ENCODE measurements around the gene ATG101.

Gene ATG101

DNA sequence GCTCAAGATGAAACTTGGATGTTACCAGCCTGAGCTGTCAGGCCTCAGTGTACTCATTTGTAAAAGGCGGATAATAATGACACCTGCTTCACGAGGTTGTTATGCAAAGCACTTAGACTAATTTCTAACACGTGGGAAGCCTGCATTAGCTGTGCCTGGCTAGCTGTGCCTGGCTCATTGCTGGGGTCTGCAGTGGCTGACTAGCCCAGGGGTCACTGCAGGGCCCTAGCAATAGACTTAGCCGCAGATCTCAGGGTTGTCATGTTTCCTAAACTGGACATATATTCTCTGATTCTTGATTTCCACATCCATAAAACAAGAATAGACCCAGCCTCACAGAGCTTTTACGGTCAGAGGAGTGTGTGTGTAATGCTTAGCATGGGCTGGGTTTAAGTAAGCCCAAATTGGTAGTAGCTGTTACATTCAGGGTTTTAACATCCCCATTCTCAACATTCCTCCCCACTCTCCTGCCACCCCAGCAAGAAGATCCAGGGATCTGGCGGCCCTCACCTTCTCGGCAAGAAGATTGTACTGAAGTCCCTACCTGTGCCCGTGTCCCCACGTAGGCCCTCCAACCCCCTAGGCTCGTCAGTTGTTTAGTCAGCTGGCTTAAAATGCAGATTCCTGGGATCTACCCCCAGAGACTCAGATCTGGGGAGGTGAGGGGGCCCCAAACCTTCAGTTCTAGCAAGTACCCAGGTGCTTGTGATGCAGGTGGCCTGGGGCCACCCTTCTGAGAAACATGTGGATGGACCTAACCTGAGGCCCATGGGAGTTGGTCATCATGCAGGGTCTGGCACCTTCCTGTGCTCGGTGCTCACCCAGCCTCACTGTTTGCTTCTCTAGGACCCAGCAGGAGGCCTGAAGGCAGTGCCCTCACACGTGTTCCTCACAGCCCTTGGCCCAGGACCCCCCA is 9.9 kb upstream of the ATG101 start:
- no peak for DNase-seq
- no peaks in the 10 kb centered on the region for H3K9me3 Mint-ChIP-seq
- no peaks in the 10 kb centered on the region for H3K27me3 Mint-ChIP-seq
- no peaks in the 10 kb centered on the region for H3K4me1 Mint-ChIP-seq (ENCODE audit: low read depth)
- no peak overlapping the region for H3K4me3 Mint-ChIP-seq
- peaks cover 48% of the 10 kb centered on the region for H3K36me3 Mint-ChIP-seq (ENCODE audit: low read depth)
- H3K27ac Mint-ChIP-seq, result no peak overlapping the region

DNA sequence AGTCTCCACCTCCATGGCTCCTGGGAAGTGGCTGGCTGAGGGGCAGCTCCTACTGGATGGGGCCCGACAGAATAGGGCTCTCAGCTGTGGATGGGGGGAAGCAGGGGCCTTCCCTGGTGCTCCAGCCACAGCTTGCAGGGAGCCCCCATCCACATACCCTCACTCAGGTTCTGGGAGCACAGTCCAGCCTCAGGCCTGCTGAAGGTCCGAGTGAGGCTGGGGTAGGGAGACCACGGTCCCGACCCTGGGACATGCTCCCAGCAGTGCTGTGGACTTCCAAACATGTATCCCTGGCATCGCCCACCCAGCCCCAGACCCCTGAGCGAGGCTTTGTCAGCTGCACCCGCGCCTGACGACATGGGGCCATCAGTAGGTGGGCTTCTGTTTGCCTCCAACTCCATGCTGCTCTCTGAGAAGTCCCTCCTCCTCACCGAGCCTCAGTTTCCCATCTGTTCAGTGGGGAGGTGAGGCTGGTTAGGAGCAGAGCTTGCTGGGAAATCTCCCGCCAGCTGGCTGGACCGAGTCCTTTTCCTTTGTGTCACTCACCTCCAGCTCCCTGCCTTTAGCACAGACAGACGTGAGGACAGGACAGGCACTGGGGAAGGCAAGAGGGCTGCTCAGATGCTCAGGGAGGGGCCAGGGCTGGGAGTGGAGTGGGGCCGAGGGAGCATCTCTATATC is 9.1 kb upstream of the ATG101 start:
- DNase-seq, result no peak
- Mint-ChIP-seq H3K4me1 (ENCODE audit: low read depth) (no peaks in the 10 kb centered on the region), H3K9me3 (no peaks in the 10 kb centered on the region), H3K27me3 (no peaks in the 10 kb centered on the region), H3K4me3 (no peak overlapping the region), H3K27ac (no peak overlapping the region), H3K36me3 (ENCODE audit: low read depth) (peaks cover 40% of the 10 kb centered on the region)

DNA sequence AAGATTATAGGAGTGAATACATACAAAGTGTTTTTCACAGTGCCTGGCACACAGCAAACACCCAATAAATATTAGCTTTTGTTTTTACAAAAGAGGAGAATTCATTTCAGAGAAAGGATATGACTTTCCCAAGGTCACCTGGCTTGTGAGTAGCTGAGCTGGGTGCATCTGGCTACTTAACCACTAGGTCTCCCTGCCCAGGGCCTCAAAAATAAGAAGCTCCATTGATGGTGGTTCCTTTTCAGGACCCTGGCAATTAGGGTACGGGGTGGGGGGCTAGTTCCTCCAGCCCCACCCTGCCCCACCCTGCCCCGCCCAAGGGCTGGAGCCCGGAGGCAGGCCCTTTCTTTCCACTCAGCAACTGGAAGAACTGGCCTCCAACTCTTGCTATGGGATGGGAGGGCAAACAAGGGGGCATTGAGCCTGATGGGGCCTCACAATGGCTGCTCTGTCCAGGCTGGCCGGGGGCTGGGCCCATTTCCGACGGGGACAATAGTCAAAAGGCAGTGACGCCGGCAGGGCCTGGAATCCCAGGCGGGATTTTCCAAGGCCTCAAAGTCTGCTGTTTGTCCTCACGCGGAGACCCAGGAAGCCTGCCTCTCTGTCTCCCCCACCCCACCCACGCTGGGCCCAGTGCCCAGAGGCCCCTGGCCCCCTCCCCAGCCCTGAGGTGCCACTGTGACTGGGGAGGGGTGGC is 8.2 kb upstream of the ATG101 start:
- DNase-seq, result no peak
- no peak overlapping the region for H3K27ac Mint-ChIP-seq
- no peak overlapping the region for H3K4me3 Mint-ChIP-seq
- no peaks in the 10 kb centered on the region for H3K27me3 Mint-ChIP-seq
- peaks cover 5% of the 10 kb centered on the region for H3K4me1 Mint-ChIP-seq (ENCODE audit: low read depth)
- peaks cover 32% of the 10 kb centered on the region for H3K36me3 Mint-ChIP-seq (ENCODE audit: low read depth)
- H3K9me3 Mint-ChIP-seq, result no peaks in the 10 kb centered on the region

DNA sequence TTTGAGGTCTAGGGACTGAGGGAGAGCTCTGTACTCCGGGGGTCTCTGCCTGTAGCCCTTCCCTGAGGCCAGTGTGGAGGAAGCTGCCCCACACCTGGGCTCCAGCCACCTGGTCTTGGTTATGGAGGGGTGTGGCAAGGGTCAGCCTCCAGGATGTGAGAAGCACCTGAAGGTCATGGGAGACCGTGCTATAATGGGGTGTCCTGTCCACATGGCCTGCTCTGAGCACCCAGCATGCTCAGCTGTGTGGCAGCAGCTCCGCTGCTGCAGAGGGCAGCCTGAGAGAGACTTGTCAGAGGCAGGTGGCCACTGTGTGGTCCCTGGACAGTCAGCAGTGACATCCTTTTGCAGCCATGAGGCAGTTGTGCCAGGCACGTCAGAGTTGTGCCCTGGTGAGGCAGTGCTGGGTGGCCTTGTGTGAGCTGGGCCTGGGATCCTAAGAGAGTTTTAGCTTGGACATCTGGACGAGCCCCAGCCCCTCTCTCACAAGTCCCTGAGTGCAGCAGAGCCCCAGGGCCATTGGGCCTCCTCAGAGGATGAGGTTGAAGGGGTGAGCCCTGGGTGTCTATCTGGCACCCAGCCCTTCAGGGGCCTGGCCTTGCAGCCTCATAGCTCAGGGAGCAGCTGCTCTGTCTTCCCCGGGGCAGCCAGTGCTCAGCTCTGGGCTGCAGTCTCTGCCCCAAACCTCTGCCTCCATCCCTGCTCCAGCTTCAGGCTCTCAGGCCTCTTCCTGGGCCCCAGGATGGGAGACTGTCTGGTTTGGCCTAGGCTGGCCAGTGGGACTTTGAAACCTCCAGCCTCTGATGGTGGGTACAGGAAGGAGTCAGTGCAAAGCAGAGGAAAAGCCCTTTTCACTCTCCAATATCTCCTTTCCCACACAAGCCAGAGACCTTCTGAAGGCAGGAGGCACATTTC is 7.4 kb upstream of the ATG101 start:
- no peak for DNase-seq
- Mint-ChIP-seq H3K27me3 (no peaks in the 10 kb centered on the region), H3K27ac (no peak overlapping the region), H3K4me3 (no peak overlapping the region), H3K4me1 (ENCODE audit: low read depth) (peaks cover 5% of the 10 kb centered on the region), H3K9me3 (no peaks in the 10 kb centered on the region), H3K36me3 (ENCODE audit: low read depth) (peaks cover 24% of the 10 kb centered on the region)

DNA sequence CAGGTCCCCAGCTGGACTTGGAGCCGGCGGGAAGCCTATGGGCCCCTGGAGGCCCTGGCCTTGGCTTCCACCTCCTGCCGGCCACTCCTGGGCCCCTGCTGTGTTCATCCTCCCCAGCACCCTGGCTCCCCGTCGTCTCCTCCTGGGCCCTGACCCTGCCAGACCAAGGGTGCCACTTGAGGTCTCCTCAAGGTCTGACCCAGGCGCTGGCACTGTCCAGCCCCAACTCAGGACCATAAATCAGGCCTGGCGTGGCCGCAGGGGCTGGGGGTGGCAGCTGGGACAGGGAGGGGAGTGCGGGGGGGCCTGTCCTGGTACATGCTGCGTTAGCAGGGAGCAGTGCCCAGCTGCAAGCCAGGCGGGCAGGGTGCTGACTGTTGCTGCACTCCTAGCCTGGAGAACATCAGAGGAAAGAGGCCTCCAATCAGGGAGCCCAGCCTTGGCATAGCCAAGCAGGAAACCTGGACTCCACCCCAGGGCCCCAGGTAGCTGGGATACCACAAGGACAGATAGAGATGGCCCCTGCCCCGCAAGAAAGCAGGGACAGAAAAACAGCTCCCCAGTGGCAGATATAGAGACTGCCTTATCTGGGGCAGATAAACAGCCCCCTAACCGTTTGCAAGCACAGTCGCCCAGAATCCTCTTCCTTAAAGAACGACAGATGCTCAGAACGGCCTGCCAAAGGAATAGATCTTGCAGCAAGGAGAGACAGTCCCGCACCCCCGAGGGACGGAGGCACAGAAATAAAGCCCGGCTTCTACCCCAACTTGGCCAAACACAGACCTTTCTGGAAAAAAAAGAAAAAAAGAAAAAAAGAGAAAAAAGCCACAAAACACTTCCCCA is 6.5 kb upstream of the ATG101 start:
- H3K27ac Mint-ChIP-seq, result no peak overlapping the region
- peaks cover 16% of the 10 kb centered on the region for H3K36me3 Mint-ChIP-seq (ENCODE audit: low read depth)
- no peaks in the 10 kb centered on the region for H3K9me3 Mint-ChIP-seq
- DNase-seq, result no peak
- H3K4me1 Mint-ChIP-seq (ENCODE audit: low read depth), result peaks cover 5% of the 10 kb centered on the region
- H3K4me3 Mint-ChIP-seq, result no peak overlapping the region
- no peaks in the 10 kb centered on the region for H3K27me3 Mint-ChIP-seq

DNA sequence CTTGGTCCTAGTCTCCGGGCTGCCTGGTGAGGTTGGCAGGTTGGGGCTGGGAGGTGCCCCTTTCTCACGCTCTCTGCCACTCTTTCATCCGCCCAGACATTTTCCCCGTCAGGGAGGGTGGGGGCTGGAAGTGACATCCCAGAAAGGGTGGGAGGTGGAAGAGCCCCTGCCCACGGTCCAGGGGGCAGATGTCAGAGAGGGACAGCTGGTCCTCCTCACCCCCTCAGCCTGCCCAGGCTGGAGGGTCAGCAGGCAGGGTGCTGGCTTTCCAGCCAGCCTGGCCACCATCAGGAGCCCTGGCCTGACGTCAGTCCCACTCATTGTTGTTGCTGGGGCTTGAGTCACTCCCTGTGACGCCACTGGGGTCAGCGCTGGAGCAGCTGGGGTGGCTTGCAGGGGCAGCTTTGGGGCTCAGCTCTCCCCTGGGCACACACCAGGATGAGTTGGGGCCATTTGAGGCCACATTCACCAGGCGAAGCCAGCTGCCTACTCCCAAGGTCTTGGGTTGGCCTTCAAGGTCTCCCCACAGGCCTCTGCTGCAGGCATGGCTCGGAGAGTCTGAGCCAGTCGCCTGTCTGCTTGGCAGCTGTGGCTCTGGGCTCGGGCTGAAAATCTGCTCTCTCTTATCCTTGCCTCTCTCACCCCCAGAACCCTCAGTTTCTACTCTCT is 5.7 kb upstream of the ATG101 start:
- Mint-ChIP-seq H3K4me1 (ENCODE audit: low read depth) (peaks cover 8% of the 10 kb centered on the region), H3K9me3 (no peaks in the 10 kb centered on the region), H3K4me3 (no peak overlapping the region), H3K27ac (no peak overlapping the region), H3K36me3 (ENCODE audit: low read depth) (peaks cover 8% of the 10 kb centered on the region), H3K27me3 (no peaks in the 10 kb centered on the region)
- DNase-seq, result no peak

DNA sequence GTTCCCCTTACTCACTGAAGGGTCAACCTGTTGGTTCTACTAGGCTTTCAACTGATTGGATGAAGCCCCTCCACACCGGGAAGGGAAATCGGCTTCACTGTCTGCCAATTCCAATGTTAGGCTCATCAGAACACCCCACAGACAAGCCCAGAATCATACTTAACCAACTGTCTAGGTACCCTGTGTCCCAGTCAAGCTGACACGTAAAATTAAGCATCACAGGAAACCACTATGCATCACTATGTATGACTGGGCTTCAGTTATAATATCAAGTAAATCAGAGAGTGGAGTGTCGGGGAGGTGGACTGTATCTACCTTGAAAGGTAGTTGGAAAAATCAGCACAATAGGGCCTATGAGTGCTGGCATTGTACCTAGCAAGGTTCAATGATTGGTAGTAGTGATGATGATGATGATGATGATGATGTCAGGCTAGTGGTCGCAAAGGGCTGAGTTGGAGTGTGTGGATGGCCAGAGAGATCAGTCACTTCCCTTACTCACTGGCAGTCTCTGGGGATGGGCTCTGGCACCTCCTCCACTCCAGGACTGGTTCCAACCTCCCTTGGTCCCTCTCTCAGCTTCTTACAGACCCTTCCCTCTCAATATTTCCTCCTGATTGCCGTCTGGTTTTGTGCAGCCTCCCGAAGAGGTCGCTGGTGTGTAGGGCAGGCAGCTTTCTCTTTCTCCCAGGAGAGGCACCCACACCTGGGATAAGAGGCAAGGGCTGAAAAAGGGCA is 3.3 kb upstream of the ATG101 start:
- Mint-ChIP-seq H3K36me3 (ENCODE audit: low read depth) (peaks cover 13% of the 10 kb centered on the region), H3K4me3 (no peak overlapping the region), H3K9me3 (no peaks in the 10 kb centered on the region), H3K4me1 (ENCODE audit: low read depth) (peaks cover 25% of the 10 kb centered on the region), H3K27me3 (no peaks in the 10 kb centered on the region), H3K27ac (no peak overlapping the region)
- no peak for DNase-seq

DNA sequence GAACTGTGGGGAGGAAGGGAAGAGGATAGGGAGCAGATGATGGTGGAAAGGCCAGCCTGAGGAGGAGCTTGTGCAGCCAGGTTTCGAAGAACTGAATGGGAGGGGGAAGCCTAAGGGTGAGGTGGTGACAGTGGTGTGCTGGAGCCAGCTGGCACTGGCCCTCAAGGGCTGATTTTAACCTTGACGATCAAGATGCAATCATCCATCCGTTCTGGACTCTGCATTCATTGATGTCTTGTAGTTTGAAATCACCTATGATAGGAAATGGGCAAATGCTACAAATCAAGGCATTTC is 2.8 kb upstream of the ATG101 start:
- Mint-ChIP-seq H3K4me3 (no peak overlapping the region), H3K36me3 (ENCODE audit: low read depth) (peaks cover 16% of the 10 kb centered on the region), H3K27ac (no peak overlapping the region)

DNA sequence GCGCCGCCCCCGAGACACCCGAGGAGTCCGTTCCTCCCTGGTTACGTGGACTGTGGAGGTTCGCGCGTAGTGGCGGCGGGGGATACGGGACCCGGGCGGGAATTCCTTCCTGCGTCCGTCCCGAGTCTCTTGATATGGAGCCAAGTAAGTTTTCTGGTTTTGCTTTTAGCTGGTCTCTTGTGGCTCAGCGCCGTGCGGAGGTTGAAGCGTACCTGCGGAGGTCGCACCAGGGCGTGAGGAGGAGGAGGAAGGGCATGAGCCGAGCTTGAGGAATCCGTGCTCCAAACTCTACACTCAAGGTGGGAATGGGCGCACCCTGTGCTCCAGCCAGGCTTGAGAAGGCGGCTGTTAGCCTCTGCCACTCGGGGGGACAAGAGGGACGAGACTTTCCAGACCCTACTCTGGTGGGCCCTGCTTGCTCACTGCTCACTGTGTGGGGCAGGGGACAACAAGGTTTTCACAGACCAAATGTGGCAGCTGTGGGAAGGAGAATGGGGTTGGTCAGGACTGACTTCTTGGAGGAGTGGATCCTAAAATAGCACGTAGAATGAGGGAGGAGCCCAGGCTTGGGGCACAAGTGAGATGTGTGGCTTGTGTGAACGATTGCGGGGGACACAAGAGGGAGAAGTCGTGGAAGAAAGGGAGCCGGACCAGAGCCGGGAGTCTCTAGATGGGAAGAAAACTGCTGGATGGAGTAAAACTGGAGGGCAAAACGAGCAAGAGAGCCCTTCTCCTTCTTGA is 577 bp downstream of the ATG101 start:
- Mint-ChIP-seq H3K9me3 (no peaks in the 10 kb centered on the region), H3K4me1 (ENCODE audit: low read depth) (peaks cover 55% of the 10 kb centered on the region), H3K27me3 (no peaks in the 10 kb centered on the region), H3K4me3 (peak overlapping the region; percentile 95), H3K36me3 (ENCODE audit: low read depth) (peaks cover 46% of the 10 kb centered on the region), H3K27ac (peak overlapping the region; percentile 100)
- no peak for DNase-seq

More for the DNA sequence above, 2.8 kb upstream of the ATG101 start:
- peaks cover 30% of the 10 kb centered on the region for H3K4me1 Mint-ChIP-seq (ENCODE audit: low read depth)
- DNase-seq, result no peak
- H3K27me3 Mint-ChIP-seq, result no peaks in the 10 kb centered on the region
- no peaks in the 10 kb centered on the region for H3K9me3 Mint-ChIP-seq

DNA sequence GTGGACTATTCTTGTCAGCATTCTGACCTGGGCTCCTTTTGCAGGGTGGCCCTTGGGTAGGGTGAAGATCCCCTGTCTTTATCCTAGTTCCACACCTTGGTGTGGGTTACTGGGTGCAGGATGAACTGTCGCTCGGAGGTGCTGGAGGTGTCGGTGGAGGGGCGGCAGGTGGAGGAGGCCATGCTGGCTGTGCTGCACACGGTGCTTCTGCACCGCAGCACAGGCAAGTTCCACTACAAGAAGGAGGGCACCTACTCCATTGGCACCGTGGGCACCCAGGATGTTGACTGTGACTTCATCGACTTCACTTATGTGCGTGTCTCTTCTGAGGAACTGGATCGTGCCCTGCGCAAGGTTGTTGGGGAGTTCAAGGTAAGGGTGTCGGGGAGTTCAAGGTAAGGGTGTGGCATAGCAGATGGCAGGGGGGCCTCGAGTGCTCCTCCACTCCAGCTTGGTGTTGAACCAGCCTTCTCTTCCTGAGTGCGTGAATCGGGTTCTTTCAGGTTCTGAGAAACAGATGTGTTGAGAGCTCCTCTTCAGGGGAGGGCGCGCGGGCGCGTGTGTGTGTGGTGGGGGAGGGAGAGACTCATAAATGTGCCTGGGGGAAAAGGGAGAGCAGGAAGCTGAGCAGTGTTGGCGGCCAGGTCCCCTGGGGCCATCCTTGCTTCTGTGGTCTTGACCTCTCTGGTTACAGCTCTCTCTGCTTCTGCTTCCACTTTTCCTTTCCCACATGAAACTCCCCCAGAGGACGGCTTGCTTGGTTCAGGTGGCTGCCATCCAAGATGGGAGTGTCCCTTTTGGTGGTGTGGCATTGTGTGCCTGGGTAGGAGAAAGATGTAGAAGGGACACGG is 4.0 kb downstream of the ATG101 start:
- H3K9me3 Mint-ChIP-seq, result no peaks in the 10 kb centered on the region
- no peak for DNase-seq
- peaks cover 78% of the 10 kb centered on the region for H3K36me3 Mint-ChIP-seq (ENCODE audit: low read depth)
- H3K4me1 Mint-ChIP-seq (ENCODE audit: low read depth), result peaks cover 51% of the 10 kb centered on the region
- H3K27me3 Mint-ChIP-seq, result no peaks in the 10 kb centered on the region
- H3K27ac Mint-ChIP-seq, result peak overlapping the region; percentile 67
- H3K4me3 Mint-ChIP-seq, result peak overlapping the region; percentile 7

DNA sequence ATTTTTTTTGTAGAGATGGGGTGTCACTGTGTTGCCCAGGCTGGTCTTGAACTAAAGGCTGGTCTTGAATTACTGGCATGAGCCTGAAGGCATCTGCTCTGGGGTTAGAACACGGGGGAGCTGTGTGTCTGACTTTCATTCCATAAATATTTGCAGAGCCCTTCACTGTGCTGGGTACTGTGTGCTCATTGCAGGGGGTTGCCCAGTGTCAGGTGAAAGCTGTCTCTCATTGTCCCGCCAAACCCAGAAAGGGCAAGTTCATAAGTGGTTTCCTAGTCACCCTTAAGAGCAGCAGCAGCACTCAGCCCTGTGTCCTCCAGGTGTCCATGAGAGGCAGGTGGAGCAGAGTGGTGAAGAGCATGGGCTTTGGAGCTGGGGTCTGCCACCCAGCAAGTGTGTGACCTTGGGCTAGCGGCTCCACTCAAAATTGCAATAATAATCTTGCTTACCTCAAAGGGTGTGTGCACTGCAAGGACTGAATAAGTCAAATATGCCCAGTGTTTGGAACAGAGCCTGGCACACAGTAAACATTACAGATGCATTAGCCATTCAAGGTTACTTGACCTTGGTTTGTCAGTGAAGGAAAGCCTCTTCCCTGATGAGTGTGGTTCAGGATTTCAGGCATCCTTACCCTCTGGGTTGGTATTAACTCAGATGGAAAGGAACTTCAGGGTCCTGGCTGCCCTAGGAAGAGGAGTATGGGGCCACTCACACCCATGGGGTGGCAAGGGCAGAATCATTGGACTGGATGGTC is 5.4 kb downstream of the ATG101 start:
- peaks cover 81% of the 10 kb centered on the region for H3K36me3 Mint-ChIP-seq (ENCODE audit: low read depth)
- H3K4me1 Mint-ChIP-seq (ENCODE audit: low read depth), result peaks cover 45% of the 10 kb centered on the region
- DNase-seq, result no peak
- no peaks in the 10 kb centered on the region for H3K27me3 Mint-ChIP-seq
- H3K4me3 Mint-ChIP-seq, result no peak overlapping the region
- H3K27ac Mint-ChIP-seq, result peak overlapping the region; percentile 18
- H3K9me3 Mint-ChIP-seq, result no peaks in the 10 kb centered on the region

All from activated T-cell treated with anti-CD3 and anti-CD28 coated beads, Interleukin-2, amount 50 U/mL, for 24 hours (primary cell).